Embryonic facial prominence (tissue), 1 donor: ENCODE results near the gene TAF4.

Experiments used
- DNase-seq: peaks from one replicate; pipeline ENCODE4 v3.0.0-alpha.2; 2016; ENCODE audit errors: extremely low spot score

The TAF4 gene

GRCh38 chr20:61932711-61933480, 132.8 kb downstream of the TAF4 start:
- DNase-seq: no peak

DNA sequence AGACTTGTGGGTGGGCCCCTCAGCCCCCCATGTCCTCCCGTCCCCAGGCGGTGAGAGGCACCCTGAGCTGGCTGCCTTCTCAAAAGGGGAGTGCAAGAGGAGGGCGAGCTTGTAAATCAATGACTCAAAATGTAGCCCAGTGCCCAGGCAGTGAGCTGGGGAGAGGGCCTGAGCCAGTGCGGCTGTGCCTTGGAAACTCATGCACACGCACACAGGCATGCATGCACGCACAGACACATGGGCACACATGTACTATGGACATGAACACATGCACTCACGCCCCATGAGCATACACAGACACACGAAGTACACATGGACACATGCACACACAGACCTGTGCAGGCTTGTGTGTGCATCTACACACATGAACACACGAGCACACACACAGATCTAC, 133.5 kb downstream of the TAF4 start:
- DNase-seq: no peak

GRCh38 chr20:61931476-61932198, 134.0 kb downstream of the TAF4 start:
- no peak for DNase-seq

DNA sequence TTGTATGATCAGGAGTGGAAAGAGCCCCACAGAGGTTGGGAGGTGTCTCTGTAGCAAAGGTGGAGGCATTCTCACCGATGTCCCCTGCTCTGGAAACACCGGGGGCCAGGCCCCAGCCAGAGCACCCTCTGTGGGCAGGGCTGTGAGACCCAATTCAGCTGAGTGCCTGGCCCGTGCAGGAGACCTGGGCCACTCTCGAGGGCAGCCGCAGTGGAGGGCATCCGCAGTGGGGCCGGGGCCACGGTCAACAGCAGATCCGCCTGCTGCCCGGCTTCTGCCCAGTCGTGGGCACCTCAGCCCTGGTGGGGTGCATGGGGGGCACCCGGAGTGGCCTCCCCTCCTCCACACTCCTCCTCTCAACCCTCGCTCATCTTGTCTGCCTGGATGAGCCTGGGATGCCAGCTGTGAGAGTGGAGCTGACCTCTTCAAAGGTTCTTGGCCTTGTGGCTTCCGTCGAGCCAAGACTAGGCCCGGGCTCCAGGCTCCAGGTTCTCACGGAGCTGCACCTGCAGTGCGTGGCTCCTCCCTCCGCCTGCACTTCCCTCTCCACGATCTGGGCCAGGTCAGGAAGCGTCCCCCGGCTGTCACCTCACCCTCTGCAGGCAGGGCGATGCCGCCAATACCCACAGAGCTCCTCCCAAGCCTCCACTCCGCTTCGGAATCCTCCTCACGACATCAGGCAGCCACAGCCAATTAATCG, 134.8 kb downstream of the TAF4 start:
- DNase-seq: no peak

- DNase-seq: no peak
Observed at GRCh38 chr20:61929971-61930666, 135.6 kb downstream of the TAF4 start.

GRCh38 chr20:61929561-61929960, 136.1 kb downstream of the TAF4 start:
- no peak for DNase-seq

DNA sequence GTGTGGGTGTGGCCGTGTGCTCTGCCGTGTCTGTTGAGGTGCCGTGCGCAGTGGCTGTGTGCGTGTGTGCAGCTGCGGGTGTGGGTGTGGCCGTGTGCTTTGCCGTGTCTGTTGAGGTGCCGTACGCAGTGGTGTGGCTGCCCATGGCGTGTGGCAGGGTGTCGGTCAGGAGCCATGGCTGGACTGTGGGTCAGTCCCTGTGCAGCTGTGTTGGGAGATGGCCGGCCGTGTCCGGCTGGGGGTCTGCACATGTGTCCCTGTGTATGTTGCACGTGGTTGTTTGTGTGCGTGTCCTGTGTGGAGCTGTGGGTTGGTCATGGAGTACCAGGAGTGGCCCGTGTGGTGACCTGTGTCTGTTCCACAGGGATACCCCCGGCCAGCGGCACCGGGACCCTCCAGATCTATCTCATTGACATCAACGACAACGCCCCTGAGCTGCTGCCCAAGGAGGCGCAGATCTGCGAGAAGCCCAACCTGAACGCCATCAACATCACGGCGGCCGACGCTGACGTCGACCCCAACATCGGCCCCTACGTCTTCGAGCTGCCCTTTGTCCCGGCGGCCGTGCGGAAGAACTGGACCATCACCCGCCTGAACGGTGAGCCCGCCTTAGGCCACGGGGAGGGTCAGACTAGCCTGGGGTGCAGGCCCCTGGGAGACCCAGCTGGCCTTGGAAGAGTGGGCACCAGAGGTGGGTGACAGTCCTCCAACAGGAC, 137.7 kb downstream of the TAF4 start:
- no peak for DNase-seq

- DNase-seq: no peak
Observed at GRCh38 chr20:61927193-61927825, 138.4 kb downstream of the TAF4 start.

DNA sequence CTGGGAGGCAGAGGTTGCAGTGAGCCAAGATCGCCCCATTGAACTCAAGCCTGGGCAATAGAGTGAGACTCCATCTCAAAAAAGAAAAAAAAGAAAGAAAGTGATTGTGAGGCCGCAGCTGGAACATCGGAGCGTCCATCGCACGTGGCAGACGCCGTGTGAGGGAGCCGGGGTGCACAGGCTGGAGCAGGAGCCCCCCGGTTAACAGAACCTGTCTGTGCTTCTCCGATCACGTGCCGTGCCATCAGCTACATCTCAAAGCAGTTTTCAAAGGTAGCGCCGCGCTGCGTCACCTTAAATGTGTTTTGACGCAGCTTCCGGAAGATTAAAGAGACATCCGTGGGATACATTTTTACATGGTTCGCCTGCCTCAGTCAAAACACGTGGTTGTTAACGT, 138.9 kb downstream of the TAF4 start:
- no peak for DNase-seq

GRCh38 chr20:61926253-61926613, 139.4 kb downstream of the TAF4 start:
- no peak for DNase-seq

DNA sequence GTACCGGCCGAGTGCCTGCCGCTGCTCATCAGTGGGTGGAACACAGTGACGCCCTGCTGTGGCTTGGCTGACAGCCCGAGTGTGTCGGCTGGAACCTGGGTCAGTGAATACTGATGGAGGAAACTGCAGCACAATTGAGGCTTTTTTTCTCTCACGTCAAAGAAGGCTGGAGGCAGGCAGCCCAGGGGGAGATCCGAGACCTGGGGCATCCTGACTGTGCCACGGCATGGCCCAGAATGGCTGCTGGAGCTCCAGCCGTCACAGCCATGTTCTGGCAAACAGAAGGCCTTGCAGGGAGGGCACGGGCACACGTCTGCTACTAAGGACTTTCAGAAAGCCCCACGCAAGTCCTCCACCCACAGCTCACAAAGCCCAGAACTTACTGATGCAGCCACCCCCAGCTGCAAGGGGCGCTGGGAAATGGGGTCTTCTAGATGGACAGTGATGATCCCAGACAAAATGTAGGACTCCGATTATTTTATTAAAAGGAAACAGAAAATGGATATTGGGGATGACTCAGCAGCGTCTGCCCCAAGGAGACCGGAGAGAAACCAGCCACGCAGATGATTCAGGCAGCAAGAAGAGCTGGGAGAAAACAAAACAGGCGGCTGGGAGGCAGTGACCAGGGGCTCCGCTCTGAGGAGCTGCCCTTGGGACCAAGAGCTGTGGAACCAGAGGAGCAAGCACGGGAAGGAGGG, 140.0 kb downstream of the TAF4 start:
- DNase-seq: no peak

- no peak for DNase-seq
Observed at GRCh38 chr20:61924858-61925554, 140.7 kb downstream of the TAF4 start.
